Ovary (tissue), 9 donors: ENCODE results near the gene MGAT5. TPM values are rescaled to one million over a fixed set of nuclear protein-coding genes. Genes with fewer than 3 reads are reported as not detected.

Source experiments
- DNase-seq, 5 donors: peaks; one replicate each; pipeline ENCODE4 v3.0.0-alpha.2; 2019 to 2020
- H3K27ac ChIP-seq, 2 donors: fragments of 200-600 bp; one replicate each; pipeline versions ENCODE4 v1.5.1 to v1.8.0; 2019 to 2022
- H3K27me3 ChIP-seq: fragments of 200-600 bp; one replicate; pipeline ENCODE4 v1.8.0; 2022
- H3K36me3 ChIP-seq: fragments of 200-600 bp; sonication (generic); one replicate; pipeline ENCODE4 v1.5.1; 2019
- H3K4me1 ChIP-seq: one replicate; pipeline ENCODE4 v1.8.1; 2013; ENCODE audit warnings: mild to moderate bottlenecking, moderate library complexity; ENCODE audit not compliant: insufficient read depth
- H3K4me3 ChIP-seq: fragments of 200-600 bp; sonication (generic); one replicate; pipeline ENCODE4 v1.5.1; 2017
- H3K9me3 ChIP-seq, 2 donors: fragments of 200-600 bp in 1 of 2; sonication (generic) in 1 of 2; one replicate each; pipeline versions ENCODE4 v1.5.1 to v1.8.1; 2013 to 2019; ENCODE audit warnings: mild to moderate bottlenecking in 1 of 2, moderate library complexity in 1 of 2
- EP300 ChIP-seq: sonication (generic); formaldehyde crosslinking; IDR thresholded peaks from one replicate; pipeline ENCODE4 v1.6.1; 2017; ENCODE audit warnings: antibody characterized with exemption
- POLR2A ChIP-seq: fragments of 450-650 bp; IDR thresholded peaks from one replicate; pipeline ENCODE4 v1.6.1; 2017; ENCODE audit warnings: antibody characterized with exemption, mild to moderate bottlenecking, moderate library complexity
- WGBS, 3 donors: extraction: QIAGEN DNeasy Blood & Tissue Kit in 1 of 3; methylation state at CpG; one replicate each; pipeline versions ENCODE4 v1.1.5 to v1.1.7; 2013 to 2017; 5-methylcytosine and 5-hydroxymethylcytosine counted together
- intact Hi-C, 4 donors: fragments of 100-400 bp; cut with DNase I; formaldehyde crosslinking; loops; one replicate each; pipeline versions ENCODE4 v1.11.0 to v1.15.1; 2022 to 2023
- polyA plus RNA-seq, 2 donors: library from polyadenylated mRNA; stranded (reverse); fragments of 200-250 nt in 1 of 2; fragments of 350-450 nt in 1 of 2; fragmentation: Illumina TruSeq in 1 of 2; extraction: RNeasy Lipid Tissue Mini Kit (QIAGEN cat#74804) in 1 of 2; gene quantifications; one replicate each; pipeline ENCODE4 v1.2.3, GENCODE V29; 2013 to 2014
- total RNA-seq, 7 donors: library from RNA; depleted of rRNA in 2 of 7; stranded (reverse); fragments of >200 nt in 2 of 7; fragmentation: NEBNext Ultra II Directional in 3 of 7; extraction: Animal tissue kit (Norgen Biotek cat#: 25700) in 3 of 7; gene quantifications; one replicate each; pipeline versions ENCODE4 v1.1.0 to v1.2.4, GENCODE V29; 2016 to 2023
- TF ChIP-seq, protein P1 (sequence below), 3 donors: fragments of 450-650 bp in 2 of 3; fragments of 200-600 bp in 1 of 3; IDR thresholded peaks; one replicate each; pipeline versions ENCODE4 v1.5.1 to v1.8.0; 2016 to 2022; ENCODE audit warnings: antibody characterized with exemption in 3 of 3, mild to moderate bottlenecking in 1 of 3
- donor health status: DM: no; HTN: no; CAD: no; lungs with moderate emphysema.
- donor health status: DM: no; HTN: no; CAD: no.
- donor health status: Bipolar disorder and iron deficiency.
- donor health status: DM: yes; HTN: yes; CAD: no.
- donor health status: DM: no; HTN: no; CAD: no.
- donor health status: DM: yes; HTN: yes; CAD: no.

The MGAT5 gene
- total and polyA plus RNA-seq, 9 donors: 11.3 to 61.2 (median 32.4) TPM

DNA sequence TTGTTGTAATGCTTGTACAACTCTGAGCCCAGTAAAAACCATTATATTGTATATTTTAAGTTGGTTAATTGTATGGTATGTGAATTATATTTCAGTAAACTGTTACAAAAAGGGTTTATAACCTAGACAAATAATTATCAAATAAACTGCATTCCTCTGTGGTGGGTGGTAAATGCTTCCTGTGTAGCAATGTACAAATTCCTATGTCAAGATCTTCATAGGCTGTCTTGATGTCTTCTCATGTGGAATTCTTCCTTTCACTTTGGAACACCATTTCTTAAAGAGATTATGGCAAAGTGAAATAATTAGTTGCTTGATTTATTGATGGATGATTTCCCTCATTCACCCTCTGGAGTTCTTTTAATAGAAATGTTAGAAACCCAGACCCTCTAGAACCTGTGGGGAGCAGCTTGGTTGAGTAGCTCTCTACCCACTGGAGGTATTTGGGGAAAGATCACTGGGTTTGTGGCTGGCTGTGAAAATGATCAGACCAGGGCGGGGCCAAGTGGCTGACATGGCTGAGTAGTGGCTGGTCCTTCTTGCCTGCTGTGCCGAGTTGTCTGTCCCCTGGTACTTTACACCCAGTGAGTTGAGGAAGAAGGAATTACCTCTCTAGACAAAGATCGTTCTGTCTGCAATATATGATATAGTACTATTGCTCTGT lies 22.4 kb upstream of the MGAT5 start:
- Histone ChIP-seq H3K4me1 (peaks cover 2% of the 10 kb centered on the region), H3K36me3 (no peaks in the 10 kb centered on the region), H3K4me3 (no peak overlapping the region), H3K9me3 (no peaks in the 10 kb centered on the region), H3K27ac (no peak overlapping the region), H3K27me3 (no peaks in the 10 kb centered on the region)
- intact Hi-C loops: no loop called here
- no peak for DNase-seq
- TF ChIP-seq EP300 (no peak), POLR2A (no peak)
- TF ChIP-seq, protein P1, sequence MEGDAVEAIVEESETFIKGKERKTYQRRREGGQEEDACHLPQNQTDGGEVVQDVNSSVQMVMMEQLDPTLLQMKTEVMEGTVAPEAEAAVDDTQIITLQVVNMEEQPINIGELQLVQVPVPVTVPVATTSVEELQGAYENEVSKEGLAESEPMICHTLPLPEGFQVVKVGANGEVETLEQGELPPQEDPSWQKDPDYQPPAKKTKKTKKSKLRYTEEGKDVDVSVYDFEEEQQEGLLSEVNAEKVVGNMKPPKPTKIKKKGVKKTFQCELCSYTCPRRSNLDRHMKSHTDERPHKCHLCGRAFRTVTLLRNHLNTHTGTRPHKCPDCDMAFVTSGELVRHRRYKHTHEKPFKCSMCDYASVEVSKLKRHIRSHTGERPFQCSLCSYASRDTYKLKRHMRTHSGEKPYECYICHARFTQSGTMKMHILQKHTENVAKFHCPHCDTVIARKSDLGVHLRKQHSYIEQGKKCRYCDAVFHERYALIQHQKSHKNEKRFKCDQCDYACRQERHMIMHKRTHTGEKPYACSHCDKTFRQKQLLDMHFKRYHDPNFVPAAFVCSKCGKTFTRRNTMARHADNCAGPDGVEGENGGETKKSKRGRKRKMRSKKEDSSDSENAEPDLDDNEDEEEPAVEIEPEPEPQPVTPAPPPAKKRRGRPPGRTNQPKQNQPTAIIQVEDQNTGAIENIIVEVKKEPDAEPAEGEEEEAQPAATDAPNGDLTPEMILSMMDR (IDR thresholded peaks at IDR 0.05): no peak
- WGBS, 3 donors: 90 to 97% (median 97%) methylated on average over 3 of the region's 3 CpGs

DNA sequence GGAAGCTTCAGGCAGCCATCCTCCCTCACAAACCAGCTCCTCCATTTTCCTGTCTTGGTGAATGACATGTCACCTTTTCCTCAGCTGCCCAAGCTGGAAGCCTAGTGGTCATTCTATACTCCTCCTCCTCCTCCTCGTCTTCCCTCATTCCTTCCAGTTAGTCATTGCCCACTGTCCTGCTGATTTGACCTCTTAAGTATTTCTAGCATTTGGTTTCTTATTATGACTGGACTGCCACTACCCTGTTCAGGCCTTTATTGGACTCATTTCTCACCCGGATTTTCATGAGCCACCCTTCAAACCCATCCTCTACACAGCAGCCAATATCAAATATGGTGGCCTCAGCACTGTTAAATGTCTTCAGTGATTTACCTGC lies 21.9 kb upstream of the MGAT5 start:
- Histone ChIP-seq H3K27me3 (no peaks in the 10 kb centered on the region), H3K4me3 (no peak overlapping the region), H3K27ac (no peak overlapping the region), H3K9me3 (no peaks in the 10 kb centered on the region), H3K4me1 (peaks cover 2% of the 10 kb centered on the region), H3K36me3 (no peaks in the 10 kb centered on the region)
- DNase-seq: no peak
- intact Hi-C loops: no loop called here
- TF ChIP-seq, protein P1 (IDR thresholded peaks at IDR 0.05): no peak
- TF ChIP-seq EP300 (no peak), POLR2A (no peak)
- WGBS, 3 donors: 71 to 87% (median 80%) methylated on average over 2 of the region's 2 CpGs

DNA sequence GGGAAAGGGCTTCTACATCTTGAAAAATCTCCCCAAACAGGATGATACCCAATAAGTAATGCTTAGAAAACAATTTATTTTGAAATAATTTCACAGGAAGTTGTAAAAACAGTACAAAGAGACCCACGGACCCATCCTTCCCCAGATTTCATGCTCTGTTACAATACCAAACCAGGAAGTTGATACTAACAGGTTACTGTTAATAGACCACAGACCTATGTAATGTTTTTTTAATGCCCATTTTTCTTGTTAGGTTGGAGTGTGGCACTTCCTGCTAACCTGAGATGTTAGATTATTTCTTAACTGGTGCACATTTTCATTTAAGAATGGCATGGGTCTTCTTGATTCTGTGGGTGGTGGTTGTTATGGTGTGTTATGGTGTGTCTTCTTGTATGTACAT lies 21.4 kb upstream of the MGAT5 start:
- no peaks in the 10 kb centered on the region for H3K9me3 ChIP-seq
- H3K36me3 ChIP-seq: no peaks in the 10 kb centered on the region
- no peak for TF ChIP-seq POLR2A
- no peak for TF ChIP-seq EP300
- TF ChIP-seq, protein P1 (IDR thresholded peaks at IDR 0.05): no peak
- no peak overlapping the region for H3K4me3 ChIP-seq
- 65 to 75% (median 67%) methylated on average over 1 of the region's 1 CpG for WGBS, 3 donors
- peaks cover 2% of the 10 kb centered on the region for H3K4me1 ChIP-seq
- no peak for DNase-seq
- intact Hi-C loops: no loop called here
- no peak overlapping the region for H3K27ac ChIP-seq
- no peaks in the 10 kb centered on the region for H3K27me3 ChIP-seq

DNA sequence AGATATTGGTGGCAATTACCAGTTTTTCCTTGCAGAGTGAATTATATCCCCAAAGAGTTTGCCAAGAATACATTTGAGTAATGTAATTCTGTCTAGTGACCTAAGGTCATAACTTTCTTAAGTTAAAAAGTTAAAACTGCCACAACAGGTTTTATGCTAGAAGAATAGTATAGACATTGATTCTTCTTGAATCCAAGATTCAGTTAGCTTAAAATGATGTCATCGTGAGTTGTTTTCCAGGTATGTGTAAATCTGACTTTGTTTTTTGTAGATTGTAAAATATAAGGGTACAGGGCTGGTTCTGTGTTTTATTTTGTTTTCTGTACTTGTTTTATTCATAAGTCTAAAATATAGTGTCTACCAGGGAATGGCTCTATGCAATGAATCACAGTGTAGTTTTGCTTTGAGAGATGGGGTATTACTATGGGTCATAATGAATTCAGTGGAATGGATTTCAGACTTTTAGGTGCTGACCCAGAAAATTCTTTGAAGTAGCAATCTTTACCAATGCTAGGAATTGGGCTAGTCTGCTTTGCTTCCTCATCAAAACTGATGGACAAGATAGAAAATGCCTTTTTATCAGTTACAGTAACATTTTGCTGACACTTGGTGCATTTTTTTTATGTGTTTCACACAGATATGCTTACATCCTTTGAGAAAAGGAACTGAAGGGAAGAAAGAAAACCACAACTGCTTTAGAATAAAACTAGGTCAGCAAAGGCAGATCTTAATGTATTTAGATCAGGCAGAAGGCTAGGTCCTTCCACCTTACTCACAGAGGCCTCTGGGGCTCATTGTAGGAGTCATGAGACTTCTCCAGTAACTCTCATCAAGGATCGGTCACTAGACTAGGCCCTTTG lies 20.8 kb upstream of the MGAT5 start:
- no peaks in the 10 kb centered on the region for H3K36me3 ChIP-seq
- no peak overlapping the region for H3K4me3 ChIP-seq
- no peaks in the 10 kb centered on the region for H3K9me3 ChIP-seq
- TF ChIP-seq POLR2A (no peak), EP300 (no peak)
- TF ChIP-seq, protein P1 (IDR thresholded peaks at IDR 0.05): no peak
- 88 to 98% (median 95%) methylated on average over 2 of the region's 2 CpGs for WGBS, 3 donors
- no peak overlapping the region for H3K27ac ChIP-seq
- intact Hi-C loops: no loop called here
- no peaks in the 10 kb centered on the region for H3K27me3 ChIP-seq
- no peak for DNase-seq
- peaks cover 2% of the 10 kb centered on the region for H3K4me1 ChIP-seq
